22Rv1 (cell line): ENCODE results near the gene FHOD3.
"Not testable (repeated sequence)": the region's sequence is repeated elsewhere in the genome, so short reads cannot be mapped to it uniquely, and the experiment has no call there.

Experiments used
- H3K27ac ChIP-seq: fragments of 450-650 bp; 2 replicates; pipeline ENCODE4 v1.5.1; 2017
- ZFX ChIP-seq: fragments of 450-650 bp; IDR thresholded peaks from 2 replicates; pipeline ENCODE4 v1.6.1; 2017; ENCODE audit warnings: antibody characterized with exemption, borderline replicate concordance
- TF ChIP-seq, protein P1 (sequence below): fragments of 450-650 bp; IDR thresholded peaks from 2 replicates; pipeline ENCODE4 v1.5.1; 2017; ENCODE audit warnings: mild to moderate bottlenecking

The FHOD3 gene

DNA sequence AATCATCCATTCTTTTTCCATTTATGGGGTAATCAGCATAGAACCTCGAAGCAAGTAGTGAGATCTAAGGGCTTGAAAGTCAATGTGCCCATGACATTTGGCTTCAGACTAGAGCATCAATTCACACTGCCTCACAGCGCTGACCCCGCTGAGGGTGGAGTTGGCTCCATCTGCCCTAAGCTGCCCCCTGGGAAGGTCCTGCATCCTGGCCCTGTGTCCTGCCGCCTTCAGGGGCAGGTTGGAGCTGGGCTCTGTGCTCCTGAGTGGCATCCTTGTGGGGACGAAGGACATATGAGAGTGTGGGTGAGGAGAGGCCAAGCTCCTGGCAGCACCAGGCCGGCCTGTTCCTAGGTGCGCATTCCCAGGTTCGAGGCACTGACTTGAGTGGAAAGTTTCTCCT lies 249.4 kb downstream of the FHOD3 start:
- TF ChIP-seq ZFX = no peak
- TF ChIP-seq, protein P1, sequence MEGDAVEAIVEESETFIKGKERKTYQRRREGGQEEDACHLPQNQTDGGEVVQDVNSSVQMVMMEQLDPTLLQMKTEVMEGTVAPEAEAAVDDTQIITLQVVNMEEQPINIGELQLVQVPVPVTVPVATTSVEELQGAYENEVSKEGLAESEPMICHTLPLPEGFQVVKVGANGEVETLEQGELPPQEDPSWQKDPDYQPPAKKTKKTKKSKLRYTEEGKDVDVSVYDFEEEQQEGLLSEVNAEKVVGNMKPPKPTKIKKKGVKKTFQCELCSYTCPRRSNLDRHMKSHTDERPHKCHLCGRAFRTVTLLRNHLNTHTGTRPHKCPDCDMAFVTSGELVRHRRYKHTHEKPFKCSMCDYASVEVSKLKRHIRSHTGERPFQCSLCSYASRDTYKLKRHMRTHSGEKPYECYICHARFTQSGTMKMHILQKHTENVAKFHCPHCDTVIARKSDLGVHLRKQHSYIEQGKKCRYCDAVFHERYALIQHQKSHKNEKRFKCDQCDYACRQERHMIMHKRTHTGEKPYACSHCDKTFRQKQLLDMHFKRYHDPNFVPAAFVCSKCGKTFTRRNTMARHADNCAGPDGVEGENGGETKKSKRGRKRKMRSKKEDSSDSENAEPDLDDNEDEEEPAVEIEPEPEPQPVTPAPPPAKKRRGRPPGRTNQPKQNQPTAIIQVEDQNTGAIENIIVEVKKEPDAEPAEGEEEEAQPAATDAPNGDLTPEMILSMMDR = no peak
- H3K27ac ChIP-seq = no peak overlapping the region

DNA sequence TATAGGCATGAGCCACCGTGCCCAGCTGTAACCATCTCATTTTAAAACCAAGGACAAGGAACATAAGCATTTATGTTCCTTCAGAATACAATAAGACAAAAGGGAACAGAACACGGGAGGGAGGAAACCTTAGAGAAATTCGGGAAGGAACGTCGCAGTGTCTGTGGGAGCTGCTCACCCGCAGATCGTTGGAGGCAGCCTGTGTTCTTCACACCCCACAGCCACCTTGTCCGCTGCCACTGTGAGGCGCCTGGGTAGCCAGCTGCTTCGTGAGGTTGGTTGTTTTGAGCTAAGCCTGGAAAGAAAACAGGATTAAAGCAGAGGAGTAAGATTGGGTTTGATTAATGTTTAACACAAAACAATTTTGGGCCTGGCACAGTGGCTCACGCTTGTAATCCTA lies 250.0 kb downstream of the FHOD3 start:
- TF ChIP-seq, protein P1 = no peak
- H3K27ac ChIP-seq = no peak overlapping the region

DNA sequence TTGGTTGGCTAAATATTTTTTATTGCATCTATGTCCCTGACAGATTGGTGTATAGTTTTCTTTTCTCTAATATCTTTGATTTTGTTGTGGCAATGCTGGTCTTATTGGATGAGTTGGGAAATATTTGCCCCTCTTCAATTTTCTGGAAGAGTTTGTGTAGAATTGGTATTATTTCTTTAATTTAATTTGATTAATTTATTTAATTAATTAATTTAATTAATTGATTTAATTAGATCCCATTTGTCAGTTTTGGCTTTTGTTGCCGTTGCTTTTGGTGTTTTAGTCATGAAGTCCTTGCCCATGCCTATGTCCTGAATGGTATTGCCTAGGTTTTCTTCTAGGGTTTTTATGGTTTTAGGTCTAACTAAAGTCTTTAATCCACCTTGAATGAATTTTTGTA lies 253.8 kb downstream of the FHOD3 start:
- H3K27ac ChIP-seq = not testable (repeated sequence)

DNA sequence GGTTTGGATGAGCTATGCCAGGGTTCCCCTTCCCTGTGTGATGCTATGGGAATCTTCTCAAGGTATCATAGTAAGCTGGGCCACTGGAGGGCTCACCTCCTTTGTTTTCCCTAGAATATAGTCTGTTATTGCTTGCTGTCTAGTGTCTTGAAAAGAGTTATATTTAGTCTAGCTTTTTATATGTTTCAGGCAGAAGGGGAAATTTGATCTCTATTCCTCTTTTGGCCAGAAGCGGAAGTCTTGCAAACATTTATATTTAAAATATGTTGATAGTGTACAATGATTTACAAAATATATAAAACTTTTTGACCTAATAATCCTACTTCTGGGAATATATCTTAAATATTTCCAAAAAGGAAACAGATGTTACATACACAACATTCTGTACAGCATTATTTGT lies 260.7 kb downstream of the FHOD3 start:
- no peak overlapping the region for H3K27ac ChIP-seq
- TF ChIP-seq, protein P1 = no peak
- no peak for TF ChIP-seq ZFX

DNA sequence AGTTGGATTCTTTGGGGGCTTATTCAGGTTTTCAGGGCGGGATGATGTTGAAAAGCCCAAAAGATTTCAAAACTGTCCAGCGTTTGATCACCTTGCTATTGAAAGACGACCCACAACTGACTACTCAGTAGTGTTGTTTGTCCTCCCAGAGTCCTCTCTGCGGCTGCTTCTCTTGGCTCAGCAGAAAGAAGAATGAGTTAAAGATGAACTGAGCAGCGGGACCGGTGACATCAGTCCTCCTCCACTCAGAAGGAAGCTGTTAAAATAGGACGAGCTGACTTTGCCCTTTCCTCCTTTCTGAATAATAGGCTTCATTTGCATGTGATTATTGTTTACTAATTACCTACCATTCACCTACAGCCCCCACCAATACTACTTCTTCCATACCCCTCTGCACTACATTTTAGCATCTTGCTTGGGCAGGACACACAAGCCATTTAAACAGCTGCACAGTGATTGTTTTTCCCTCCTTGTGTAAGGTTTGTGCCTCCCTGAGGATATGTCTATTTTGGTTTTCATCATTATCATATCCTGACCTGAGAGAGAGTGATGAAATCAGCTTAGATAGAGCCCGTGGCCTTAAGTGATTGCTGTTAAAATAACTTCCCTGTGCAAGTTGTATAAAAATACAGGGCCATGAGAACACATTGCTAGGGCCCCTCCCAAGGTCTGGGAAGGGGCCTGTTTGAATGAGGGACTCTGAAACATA lies 261.8 kb downstream of the FHOD3 start:
- no peak for TF ChIP-seq ZFX
- TF ChIP-seq, protein P1 = no peak
- no peak overlapping the region for H3K27ac ChIP-seq

DNA sequence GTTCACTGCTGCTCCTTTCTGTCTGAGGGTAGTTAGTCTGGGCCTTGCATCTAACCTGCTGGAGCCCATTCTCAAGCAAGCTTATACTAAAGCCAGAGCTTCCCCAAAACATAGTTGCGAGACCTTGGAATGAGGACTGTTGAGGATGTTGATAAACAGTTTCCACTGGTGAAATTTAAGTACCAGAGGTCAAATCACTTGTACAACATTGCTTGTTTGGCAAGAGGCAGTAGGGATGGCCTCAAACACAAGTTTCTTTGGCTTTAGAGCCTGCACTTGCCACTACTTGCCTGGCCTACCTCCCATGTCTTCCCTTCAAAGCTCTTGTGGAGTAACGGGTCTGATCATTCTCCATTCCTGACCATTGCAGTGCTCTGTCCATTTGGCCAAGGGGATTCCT lies 262.7 kb downstream of the FHOD3 start:
- TF ChIP-seq, protein P1 = no peak
- no peak for TF ChIP-seq ZFX
- H3K27ac ChIP-seq = no peak overlapping the region

DNA sequence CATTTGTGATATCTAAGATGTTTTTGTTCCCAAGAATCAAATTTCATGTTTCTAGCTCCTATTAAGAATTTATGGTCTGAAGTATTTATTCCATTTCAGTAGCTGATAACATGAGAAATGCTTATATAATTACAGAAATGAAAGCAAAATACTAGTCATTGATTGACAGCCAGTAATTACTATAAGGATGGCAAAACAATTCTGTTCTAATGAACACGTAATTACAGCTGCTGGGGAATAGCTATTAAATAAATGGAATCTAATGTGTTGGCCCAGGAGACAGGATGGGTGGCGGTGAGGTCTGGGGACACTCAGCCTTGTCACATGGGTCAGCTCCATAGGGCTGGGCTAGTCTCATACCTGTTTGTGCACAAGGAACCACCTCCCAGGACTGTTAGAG lies 263.5 kb downstream of the FHOD3 start:
- H3K27ac ChIP-seq = no peak overlapping the region
- no peak for TF ChIP-seq ZFX
- TF ChIP-seq, protein P1 = no peak

DNA sequence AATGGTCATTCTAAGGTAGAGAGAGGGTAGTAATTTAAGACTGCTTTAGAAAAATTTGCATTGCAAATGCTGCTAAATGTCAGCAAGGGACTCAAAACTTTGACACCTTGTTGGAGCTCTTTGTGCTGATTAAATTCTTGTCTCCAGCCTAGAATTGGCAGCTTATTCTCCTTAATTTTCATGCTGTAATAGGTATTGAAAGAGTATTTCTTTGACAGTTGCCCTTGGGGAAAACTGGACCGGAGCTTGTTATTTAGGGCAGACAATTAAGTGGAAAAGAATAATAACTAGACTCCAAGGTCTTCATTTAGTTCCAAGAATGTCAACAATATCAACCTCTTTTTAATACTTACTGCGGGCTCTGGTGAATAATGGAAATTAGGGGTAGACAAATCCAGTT lies 267.3 kb downstream of the FHOD3 start:
- H3K27ac ChIP-seq = no peak overlapping the region
- no peak for TF ChIP-seq ZFX
- TF ChIP-seq, protein P1 = no peak
